ENCODE measurements around the gene BRSK2.

BRSK2 gene

DNA sequence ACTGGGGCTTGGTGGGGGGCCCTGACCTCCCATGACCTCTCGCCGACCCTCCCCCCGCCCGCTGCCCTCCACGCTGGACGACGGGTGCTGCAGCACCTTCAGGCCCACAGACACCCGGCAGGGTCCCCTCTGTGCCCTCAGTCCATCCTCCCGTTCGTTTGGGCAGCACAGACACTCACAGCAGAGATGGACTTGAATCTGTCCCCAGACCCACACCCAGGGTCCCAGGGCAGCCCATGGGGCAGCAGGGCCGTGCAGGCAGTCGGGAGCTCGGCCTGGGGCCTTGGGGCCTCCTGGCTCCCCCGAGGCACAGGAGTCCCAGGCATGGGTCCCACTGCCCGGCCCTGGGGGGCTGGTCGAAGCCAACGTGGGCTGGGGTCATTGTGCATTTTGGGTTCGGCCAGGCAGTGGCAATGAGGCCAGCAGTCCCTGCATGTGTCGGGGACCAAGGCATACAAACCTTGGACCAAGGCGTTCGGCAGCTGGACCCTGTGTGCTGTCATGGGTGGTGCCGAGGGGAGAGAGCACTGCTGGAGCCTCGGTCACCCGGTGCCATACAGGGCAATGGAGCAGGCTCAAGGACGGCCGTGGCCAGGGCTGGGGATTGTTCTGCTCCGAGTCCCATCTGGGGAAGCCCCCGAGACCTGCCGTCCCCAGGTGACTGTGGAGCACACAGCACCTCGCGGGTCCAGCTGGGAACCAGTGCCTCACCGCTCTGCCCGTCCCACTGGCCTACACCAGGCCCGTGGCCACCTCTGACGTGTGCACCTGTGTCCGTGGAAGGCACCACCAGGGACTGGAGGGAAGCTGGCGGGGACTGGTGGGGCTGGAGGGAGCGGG lies 19.3 kb upstream of the BRSK2 start:
- TF ChIP-seq CSDC2 (CRISPR knock-in tag; IDR thresholded peaks at IDR 0.05) (no peak), RARB (CRISPR knock-in tag; IDR thresholded peaks at IDR 0.05) (no peak), ISL1 (CRISPR knock-in tag; IDR thresholded peaks at IDR 0.05) (no peak), OSR1 (CRISPR knock-in tag; IDR thresholded peaks at IDR 0.05) (no peak), ZC3H10 (CRISPR knock-in tag; IDR thresholded peaks at IDR 0.05) (no peak), GLIS3 (CRISPR knock-in tag; IDR thresholded peaks at IDR 0.05) (no peak), ZNF70 (CRISPR knock-in tag; IDR thresholded peaks at IDR 0.05) (no peak), BACH2 (CRISPR knock-in tag; IDR thresholded peaks at IDR 0.05; ENCODE audit: borderline replicate concordance) (no peak)
- TF ChIP-seq, protein P1, sequence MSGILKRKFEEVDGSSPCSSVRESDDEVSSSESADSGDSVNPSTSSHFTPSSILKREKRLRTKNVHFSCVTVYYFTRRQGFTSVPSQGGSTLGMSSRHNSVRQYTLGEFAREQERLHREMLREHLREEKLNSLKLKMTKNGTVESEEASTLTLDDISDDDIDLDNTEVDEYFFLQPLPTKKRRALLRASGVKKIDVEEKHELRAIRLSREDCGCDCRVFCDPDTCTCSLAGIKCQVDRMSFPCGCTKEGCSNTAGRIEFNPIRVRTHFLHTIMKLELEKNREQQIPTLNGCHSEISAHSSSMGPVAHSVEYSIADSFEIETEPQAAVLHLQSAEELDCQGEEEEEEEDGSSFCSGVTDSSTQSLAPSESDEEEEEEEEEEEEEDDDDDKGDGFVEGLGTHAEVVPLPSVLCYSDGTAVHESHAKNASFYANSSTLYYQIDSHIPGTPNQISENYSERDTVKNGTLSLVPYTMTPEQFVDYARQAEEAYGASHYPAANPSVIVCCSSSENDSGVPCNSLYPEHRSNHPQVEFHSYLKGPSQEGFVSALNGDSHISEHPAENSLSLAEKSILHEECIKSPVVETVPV (CRISPR knock-in tag; IDR thresholded peaks at IDR 0.05) = no peak
- TF ChIP-seq, protein P2, sequence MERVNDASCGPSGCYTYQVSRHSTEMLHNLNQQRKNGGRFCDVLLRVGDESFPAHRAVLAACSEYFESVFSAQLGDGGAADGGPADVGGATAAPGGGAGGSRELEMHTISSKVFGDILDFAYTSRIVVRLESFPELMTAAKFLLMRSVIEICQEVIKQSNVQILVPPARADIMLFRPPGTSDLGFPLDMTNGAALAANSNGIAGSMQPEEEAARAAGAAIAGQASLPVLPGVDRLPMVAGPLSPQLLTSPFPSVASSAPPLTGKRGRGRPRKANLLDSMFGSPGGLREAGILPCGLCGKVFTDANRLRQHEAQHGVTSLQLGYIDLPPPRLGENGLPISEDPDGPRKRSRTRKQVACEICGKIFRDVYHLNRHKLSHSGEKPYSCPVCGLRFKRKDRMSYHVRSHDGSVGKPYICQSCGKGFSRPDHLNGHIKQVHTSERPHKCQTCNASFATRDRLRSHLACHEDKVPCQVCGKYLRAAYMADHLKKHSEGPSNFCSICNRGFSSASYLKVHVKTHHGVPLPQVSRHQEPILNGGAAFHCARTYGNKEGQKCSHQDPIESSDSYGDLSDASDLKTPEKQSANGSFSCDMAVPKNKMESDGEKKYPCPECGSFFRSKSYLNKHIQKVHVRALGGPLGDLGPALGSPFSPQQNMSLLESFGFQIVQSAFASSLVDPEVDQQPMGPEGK (CRISPR knock-in tag; IDR thresholded peaks at IDR 0.05; ENCODE audit: borderline replicate concordance) = no peak
- ATAC-seq = no peak

DNA sequence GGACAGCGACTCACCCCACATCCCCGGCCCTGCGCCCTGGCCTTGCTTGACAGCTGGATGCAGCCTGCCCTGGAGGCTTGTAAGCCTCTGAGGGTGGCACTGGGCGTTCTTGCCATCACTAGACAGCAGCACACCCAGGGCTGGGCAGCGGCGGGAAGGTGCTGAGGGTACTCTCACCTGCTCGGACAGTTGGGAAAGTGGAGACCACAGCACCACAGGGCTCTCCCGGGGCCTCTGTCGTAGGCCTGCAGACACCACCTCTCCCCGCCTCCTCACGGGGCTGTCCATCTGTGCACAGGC lies 18.8 kb upstream of the BRSK2 start:
- TF ChIP-seq ZNF565 (CRISPR knock-in tag; conservative IDR thresholded peaks at IDR 0.05; ENCODE audit: low read depth) = no peak
- ATAC-seq = no peak

DNA sequence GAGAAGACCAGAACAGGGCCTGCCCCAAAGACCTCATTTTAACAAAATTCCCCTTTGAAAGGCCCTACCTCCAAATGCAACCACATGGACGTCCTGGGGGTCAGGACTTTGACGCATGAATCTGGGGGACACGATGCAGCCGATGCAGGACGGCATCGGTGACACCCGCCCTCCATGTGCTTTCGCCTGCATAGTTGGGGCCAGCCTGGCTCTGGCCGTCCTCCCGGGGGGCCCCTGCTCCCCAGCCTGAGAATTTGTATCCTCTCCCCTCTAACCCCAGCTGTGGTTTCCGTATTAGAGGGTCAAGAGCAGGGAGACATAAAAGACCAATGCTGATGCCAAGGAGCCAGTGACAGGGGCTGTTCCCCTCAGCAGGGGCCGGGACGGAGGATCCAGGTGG lies 18.4 kb upstream of the BRSK2 start:
- TF ChIP-seq OSR1 (CRISPR knock-in tag; IDR thresholded peaks at IDR 0.05) = no peak
- no peak for TF ChIP-seq SNAI2 (CRISPR knock-in tag; IDR thresholded peaks at IDR 0.05)
- TF ChIP-seq, protein P3, sequence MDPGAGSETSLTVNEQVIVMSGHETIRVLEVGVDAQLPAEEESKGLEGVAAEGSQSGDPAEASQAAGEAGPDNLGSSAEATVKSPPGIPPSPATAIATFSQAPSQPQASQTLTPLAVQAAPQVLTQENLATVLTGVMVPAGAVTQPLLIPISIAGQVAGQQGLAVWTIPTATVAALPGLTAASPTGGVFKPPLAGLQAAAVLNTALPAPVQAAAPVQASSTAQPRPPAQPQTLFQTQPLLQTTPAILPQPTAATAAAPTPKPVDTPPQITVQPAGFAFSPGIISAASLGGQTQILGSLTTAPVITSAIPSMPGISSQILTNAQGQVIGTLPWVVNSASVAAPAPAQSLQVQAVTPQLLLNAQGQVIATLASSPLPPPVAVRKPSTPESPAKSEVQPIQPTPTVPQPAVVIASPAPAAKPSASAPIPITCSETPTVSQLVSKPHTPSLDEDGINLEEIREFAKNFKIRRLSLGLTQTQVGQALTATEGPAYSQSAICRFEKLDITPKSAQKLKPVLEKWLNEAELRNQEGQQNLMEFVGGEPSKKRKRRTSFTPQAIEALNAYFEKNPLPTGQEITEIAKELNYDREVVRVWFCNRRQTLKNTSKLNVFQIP (CRISPR knock-in tag; IDR thresholded peaks at IDR 0.05; ENCODE audit: borderline replicate concordance, low read depth) = no peak
- TF ChIP-seq PPARA (CRISPR knock-in tag; IDR thresholded peaks at IDR 0.05; ENCODE audit: borderline replicate concordance) = no peak
- TF ChIP-seq TOX (CRISPR knock-in tag; IDR thresholded peaks at IDR 0.05; ENCODE audit: borderline replicate concordance) = no peak
- no peak for TF ChIP-seq ZFP3 (CRISPR knock-in tag; IDR thresholded peaks at IDR 0.05)
- TF ChIP-seq ZC3H10 (CRISPR knock-in tag; IDR thresholded peaks at IDR 0.05) = no peak
- TF ChIP-seq, protein P2 (CRISPR knock-in tag; IDR thresholded peaks at IDR 0.05; ENCODE audit: borderline replicate concordance) = no peak
- no peak for TF ChIP-seq BACH2 (CRISPR knock-in tag; IDR thresholded peaks at IDR 0.05; ENCODE audit: borderline replicate concordance)
- no peak for TF ChIP-seq RARB (CRISPR knock-in tag; IDR thresholded peaks at IDR 0.05)
- TF ChIP-seq ARNTL (CRISPR knock-in tag; IDR thresholded peaks at IDR 0.05; ENCODE audit: borderline replicate concordance, low read depth) = no peak
- TF ChIP-seq CSDC2 (CRISPR knock-in tag; IDR thresholded peaks at IDR 0.05) = no peak
- no peak for ATAC-seq

DNA sequence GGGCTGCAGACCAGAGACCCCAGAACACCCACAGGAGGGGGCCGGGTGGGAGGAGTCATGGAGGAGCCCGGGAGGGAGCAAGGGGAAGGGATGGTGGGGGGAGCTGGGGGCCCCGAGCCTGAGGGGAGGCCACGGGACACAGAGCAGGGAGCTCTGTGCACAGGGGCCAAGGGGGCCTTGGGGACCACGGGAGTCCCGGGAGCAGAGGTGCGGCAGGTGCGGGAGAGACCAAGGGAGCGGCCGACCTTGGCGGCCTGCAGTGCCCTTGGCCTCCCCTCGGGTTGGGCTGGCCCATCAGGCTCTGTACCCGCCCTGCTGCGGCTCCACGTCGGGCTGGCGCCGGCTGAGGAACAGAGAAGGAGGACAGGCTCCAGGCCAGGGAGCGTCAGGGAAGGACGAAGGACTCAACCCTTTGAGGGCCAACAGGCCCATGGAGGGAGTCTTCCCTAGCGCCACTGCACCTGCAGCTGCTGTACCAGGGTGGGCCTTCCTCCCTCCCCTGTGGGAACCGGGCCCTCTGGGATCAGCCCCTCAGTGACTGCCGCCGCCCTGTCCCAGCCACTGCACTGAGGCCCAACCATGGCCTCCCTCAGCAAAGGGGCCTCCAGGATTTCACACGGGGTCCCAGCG lies 17.8 kb upstream of the BRSK2 start:
- ATAC-seq = no peak; the same call in 2 of the 3 replicates
- no peak for TF ChIP-seq ZFP3 (CRISPR knock-in tag; IDR thresholded peaks at IDR 0.05)
- no peak for TF ChIP-seq ZC3H10 (CRISPR knock-in tag; IDR thresholded peaks at IDR 0.05)
- TF ChIP-seq RARB (CRISPR knock-in tag; IDR thresholded peaks at IDR 0.05) = no peak
- TF ChIP-seq GLIS3 (CRISPR knock-in tag; IDR thresholded peaks at IDR 0.05) = no peak
- no peak for TF ChIP-seq ISL1 (CRISPR knock-in tag; IDR thresholded peaks at IDR 0.05)
- no peak for TF ChIP-seq TCF4 (CRISPR knock-in tag; IDR thresholded peaks at IDR 0.05; ENCODE audit: borderline replicate concordance)
- no peak for TF ChIP-seq SNAI2 (CRISPR knock-in tag; IDR thresholded peaks at IDR 0.05)
- TF ChIP-seq, protein P4, sequence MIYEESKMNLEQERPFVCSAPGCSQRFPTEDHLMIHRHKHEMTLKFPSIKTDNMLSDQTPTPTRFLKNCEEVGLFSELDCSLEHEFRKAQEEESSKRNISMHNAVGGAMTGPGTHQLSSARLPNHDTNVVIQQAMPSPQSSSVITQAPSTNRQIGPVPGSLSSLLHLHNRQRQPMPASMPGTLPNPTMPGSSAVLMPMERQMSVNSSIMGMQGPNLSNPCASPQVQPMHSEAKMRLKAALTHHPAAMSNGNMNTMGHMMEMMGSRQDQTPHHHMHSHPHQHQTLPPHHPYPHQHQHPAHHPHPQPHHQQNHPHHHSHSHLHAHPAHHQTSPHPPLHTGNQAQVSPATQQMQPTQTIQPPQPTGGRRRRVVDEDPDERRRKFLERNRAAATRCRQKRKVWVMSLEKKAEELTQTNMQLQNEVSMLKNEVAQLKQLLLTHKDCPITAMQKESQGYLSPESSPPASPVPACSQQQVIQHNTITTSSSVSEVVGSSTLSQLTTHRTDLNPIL (CRISPR knock-in tag; IDR thresholded peaks at IDR 0.05; ENCODE audit: low read depth) = no peak
- no peak for TF ChIP-seq ZFP30 (CRISPR knock-in tag; IDR thresholded peaks at IDR 0.05)
- TF ChIP-seq, protein P3 (CRISPR knock-in tag; IDR thresholded peaks at IDR 0.05; ENCODE audit: borderline replicate concordance, low read depth) = no peak
- no peak for TF ChIP-seq PPARA (CRISPR knock-in tag; IDR thresholded peaks at IDR 0.05; ENCODE audit: borderline replicate concordance)
- TF ChIP-seq, protein P1 (CRISPR knock-in tag; IDR thresholded peaks at IDR 0.05) = no peak
- TF ChIP-seq ZNF70 (CRISPR knock-in tag; IDR thresholded peaks at IDR 0.05) = no peak
- no peak for TF ChIP-seq ZNF8 (CRISPR knock-in tag; IDR thresholded peaks at IDR 0.05)
- TF ChIP-seq TOX (CRISPR knock-in tag; IDR thresholded peaks at IDR 0.05; ENCODE audit: borderline replicate concordance) = no peak
- TF ChIP-seq OSR1 (CRISPR knock-in tag; IDR thresholded peaks at IDR 0.05) = no peak
- TF ChIP-seq BACH2 (CRISPR knock-in tag; IDR thresholded peaks at IDR 0.05; ENCODE audit: borderline replicate concordance) = no peak

Measured in SK-N-SH treated with all-trans-retinoic acid at 6 μM for 48 hours (cell line).